ENCODE measurements around the gene MTG2.
A peak's percentile ranks its signal among the peaks of the same experiment; 100 is the strongest.

Gene MTG2

DNA sequence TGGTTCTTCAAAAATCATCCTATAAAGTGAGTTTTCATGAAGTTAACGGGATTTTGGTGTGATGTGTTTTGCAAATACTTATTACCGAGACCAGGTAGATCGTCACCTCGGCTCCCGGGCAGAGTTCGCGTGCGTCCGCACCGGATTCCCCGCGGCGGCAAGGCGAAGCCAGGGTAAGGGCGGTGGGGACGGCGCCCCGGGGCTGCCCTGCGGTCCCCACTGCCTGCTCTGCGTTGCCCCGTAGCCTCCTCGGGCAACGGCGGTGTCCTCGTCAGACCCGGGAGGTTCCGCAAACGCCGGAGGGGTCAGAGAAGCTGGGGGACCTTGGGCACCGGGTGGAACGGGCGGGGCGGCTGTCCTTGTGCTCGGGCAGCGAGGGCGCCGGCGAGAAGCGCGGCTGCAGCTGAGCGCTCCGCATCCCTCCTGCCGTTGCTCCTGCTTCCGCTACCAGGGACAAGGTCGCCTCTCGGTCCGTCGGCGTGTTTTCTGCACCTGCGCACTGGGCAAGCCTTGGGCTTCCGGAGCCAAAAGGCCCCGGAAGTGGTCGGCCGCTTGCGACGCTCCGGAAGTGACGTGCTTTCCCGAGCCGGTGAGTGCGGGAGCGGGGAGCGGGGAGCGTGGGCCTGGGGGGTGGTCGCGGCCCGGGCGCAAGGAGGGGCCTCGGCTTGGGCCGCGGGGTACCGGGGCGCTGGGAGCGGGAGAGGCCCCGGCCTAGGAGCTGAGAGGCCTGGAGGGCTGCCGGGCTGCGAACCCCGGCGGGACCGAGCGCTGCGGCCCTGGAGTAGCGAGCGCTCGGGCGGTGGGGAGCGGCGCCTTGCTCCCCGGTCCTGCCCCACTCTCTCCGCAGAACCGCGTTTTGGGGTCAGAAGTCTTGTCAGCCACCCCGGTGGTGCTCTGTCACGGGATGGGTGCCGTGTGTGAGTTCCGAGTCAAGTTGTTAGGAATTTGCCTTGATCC is at the start of gene MTG2:
MTG2 (plus strand) TSS at position 560 of the 957 bp plus-strand sequence. CDS start 10,393 bp downstream, outside the sequence.
- DNase-seq: peak; percentile 96 to 97

- peak; percentile 67 to 73 for DNase-seq
Observed at GRCh38 chr20:62133051-62133845, 49.6 kb upstream of the MTG2 start.

DNA sequence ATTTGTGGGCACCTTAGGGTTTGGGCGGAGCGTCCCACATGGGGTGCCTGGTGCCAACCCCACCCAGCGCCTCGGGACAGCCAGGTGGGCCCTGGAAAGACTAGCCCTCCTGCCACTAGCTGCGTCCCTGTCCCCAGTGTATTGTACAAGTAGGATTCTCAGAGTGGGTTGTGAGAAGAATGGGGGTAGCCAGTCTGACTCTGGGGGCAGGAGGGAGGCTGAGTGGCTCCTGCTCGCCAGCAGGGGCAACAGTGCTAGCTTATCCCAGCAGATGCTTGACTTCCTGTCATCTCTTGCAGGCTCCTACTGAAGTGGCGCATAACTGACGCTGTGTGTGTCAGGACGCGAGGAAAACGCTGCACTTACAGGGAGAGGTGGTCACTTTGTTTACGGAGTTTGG is 49.0 kb upstream of the MTG2 start:
- no peak for DNase-seq

DNA sequence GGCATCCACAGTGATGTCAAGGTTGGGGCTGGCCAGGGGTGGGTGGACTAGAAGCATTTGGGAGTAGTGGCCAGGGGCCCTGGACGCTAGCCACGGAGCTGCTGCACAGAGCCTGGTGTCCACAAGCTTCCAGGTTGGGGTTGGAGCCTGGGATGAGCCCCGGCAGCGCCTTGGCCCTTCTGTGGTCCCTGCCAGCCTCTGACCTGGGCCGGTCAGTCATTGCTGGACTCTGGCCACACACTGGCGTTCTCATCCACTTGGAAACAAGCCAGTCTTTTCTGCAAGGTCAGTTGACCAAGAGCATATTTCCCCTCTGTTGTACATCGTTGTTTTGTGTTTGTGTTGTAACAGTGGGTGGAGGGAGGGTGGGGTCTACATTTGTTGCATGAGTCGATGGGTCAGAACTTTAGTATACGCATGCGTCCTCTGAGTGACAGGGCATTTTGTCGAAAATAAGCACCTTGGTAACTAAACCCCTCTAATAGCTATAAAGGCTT is 48.0 kb upstream of the MTG2 start:
- DNase-seq: peak in 1 of 2 donors; percentile 36

GRCh38 chr20:62135573-62136266 is 47.1 kb upstream of the MTG2 start:
- DNase-seq: no peak

DNA sequence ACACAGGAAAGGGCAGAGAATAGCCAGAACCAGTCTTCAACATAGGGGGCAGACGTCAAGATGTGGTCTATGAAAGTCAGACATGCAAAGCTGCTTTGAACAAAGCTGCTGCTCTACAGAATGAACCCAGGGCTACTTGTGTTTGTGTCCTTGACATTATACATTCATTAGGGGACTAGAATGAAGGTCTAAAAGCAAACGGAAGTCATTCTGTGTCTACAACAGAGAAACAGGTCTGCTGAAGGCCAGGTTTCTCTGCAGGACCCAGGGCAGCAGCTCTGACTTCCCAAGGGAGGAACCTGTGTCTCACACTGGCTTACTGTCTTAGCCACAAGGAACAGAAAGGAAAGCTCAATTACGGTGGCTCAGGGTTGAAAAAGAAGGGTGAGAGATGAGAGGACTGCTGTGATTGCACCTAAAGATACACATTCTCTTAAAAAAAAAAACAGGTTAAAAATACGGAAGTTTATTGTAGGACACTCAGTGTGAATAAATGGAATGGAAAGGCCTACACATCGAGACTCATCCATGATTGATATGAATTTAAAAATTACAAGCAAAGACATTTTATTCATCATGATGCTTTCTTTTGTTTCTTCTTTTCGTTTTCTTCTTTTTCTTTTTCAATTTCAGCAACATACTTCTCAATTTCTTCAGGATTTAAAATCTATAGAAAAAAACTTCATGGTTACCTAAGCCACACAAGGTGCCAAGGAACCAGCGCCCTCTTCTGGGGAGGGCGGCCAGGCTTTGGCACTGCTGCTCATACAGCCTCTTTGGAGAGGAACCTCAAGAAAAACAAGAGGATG is 46.3 kb upstream of the MTG2 start:
- peak; percentile 49 to 77 for DNase-seq

GRCh38 chr20:62137092-62137384 is 45.8 kb upstream of the MTG2 start:
- DNase-seq: no peak

- DNase-seq: no peak
Observed at GRCh38 chr20:62137478-62138203, 45.2 kb upstream of the MTG2 start.

DNA sequence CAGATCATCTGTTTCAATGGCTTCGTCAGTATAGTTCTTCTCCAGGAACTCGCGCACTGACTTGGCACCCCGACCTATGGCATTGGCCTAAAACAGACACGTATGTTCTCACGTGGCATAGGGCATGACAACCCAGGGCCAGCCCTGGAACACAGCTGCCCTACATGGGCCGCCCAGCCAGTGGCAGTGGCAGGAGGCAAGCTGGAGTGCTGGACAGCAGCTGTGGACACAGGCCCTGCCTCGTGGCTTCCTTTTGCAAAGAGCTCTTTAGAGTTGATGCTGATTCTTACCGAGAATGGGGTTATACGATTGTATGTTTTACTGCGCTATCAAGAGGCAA is 44.7 kb upstream of the MTG2 start:
- no peak for DNase-seq

GRCh38 chr20:62138912-62139311 is 43.9 kb upstream of the MTG2 start:
- DNase-seq: no peak

DNA sequence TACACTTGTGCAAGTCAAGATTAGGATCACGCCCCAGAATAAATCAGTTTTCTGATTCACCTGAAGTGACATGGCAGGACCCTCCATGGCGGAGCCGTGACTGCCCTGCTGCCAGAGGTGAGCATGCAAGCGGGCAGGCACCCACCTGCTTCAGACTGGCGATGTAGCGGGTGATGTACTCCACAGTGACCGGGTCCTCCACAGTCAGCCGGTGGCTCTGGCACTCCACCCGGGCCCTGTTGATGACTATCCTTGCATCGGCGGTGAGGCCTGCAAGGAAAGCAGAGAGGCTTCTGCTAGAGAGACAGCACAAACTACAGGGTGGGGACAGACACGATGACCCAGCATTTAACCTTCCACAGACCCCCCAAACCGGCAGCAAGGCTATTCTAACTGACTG is 43.2 kb upstream of the MTG2 start:
- DNase-seq: no peak

DNA sequence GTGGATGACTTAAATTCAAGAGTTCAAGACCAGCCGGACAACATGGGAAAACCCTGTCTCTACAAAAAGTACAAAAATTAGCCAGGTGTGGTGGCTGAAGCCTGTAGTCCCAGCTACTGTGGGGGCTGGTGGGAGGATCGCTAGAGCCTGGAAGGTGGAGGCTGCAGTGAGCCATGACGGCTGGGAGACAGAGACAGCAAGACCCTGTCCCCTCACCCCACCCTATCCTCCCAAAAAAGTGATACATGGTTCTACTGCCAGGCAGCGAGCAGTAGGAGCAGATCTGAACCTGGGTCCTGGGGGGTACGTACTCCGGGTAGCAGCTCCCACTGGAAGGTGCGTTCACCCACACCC is 41.8 kb upstream of the MTG2 start:
- no peak for DNase-seq

DNA sequence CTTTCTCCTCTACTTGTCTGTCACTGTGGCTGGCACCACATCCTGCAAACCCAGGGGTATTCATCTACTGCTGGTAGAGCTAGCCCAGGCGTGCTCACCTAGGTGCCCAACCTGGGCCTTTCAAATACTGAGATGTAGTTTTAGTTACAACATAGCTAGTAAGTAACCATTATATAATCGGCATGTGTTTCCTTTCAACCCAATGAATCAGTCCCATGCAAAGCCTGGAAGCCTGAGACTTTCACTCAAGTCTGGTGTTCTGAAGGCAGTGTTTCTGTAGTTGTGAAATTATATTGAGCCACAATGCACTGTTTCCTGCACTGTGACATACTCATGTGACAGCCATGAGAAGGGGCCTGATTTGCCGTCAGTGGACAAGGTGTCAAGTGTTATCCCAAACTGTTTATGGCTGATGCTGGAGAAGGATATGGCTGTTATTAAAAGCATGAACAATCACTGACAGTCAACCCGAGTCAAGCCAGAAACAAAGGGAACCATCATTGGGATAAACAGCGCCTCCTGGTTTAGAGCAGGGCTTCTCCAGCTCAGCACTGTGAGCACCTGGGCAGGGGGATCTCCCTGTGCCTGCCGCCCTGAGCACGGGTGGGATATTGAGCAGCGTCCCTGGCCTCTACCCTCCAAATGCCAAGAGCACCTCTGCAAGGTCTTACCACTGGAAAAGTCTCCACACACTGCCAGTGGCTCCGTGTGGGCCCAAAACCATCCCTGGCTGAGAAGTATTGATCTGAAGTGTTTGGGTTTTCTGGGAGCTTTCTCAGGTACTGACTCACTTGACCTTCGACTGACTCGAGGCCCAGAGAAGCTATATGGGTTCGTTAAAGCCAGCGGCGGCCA is 41.2 kb upstream of the MTG2 start:
- peak; percentile 70 to 87 for DNase-seq

- peak in 1 of 2 donors; percentile 14 for DNase-seq
Observed at GRCh38 chr20:62142252-62143080, 40.4 kb upstream of the MTG2 start.

- DNase-seq: peak; percentile 84 to 89
Observed at GRCh38 chr20:62143081-62143956, 39.5 kb upstream of the MTG2 start, which contains the start of the genes PSMA7 and SS18L1. Gene PSMA7, minus strand, starts transcription at chr20:62143394. Its CDS starts 91 bp downstream, at chr20:62143303. Gene SS18L1, plus strand, starts transcription at chr20:62143769. Its CDS starts 52 bp downstream, at chr20:62143821.

GRCh38 chr20:62143957-62144825 is 38.6 kb upstream of the MTG2 start:
- peak; percentile 52 to 66 for DNase-seq

DNA sequence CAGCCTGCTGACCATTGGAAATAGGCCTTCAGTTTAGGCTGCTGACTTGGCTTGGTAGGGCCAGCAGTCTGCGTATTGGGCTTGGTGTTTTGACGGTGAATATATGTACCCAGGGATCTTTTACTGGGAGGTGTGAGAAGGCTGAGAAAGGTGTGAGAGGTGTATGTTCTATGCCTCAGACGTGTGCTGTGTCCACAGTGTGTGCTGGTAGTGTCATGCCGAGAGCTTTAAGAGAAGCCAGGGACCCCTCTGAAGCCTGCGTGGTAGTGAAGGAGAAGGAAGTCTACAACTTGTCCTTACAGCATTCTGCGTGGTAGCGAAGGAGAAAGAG is 37.2 kb upstream of the MTG2 start:
- DNase-seq: no peak
